Measurements from ENCODE around the gene CRAT. TPM values are rescaled to one million over a fixed set of nuclear protein-coding genes. Genes with fewer than 3 reads are reported as not detected.

CRAT gene
- total RNA-seq, 2 experiments from 2014 or later = 7.1 to 9.4 TPM

DNA sequence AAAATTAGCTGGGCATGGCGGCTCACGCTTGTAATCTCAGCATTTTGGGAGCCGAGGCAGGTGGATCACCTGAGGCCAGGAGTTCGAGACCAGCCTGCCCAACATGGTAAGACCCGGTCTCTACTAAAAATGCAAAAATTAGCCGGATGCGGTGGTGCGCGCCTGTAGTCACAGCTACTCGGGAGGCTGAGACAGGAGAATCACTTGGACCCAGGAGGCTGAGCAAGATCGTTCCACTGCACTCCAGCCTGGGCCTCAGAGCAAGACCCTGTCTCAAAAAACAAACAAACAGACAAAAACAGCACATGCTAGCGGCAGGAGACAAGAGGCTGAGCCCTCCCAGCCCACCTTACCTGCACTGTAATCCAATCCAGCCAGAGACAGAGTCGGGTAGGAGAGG is 30.8 kb downstream of the CRAT start:
- Histone ChIP-seq H3K4me3 (ENCODE audit: low read length) (peak overlapping the region; percentile 91), H3K27ac (ENCODE audit: low read depth in 1 of 2, low read length in 2 of 2) (no peak overlapping the region), H3K9me3 (ENCODE audit: control insufficient read depth in 1 of 2, insufficient read depth in 1 of 2, low read length in 2 of 2) (no peaks in the 10 kb centered on the region), H3K4me1 (ENCODE audit: insufficient read depth, low read length) (peaks cover 39% of the 10 kb centered on the region), H3K27me3 (ENCODE audit: control insufficient read depth in 1 of 2, insufficient read depth in 2 of 2, low read length in 2 of 2) (no peaks in the 10 kb centered on the region), H3K36me3 (ENCODE audit: insufficient read depth, low read length) (peaks cover 6% of the 10 kb centered on the region)
- ChIA-PET CTCF (no interaction called here), POLR2A (interaction anchor here (0.6 to 2.4 kb wide), 9 partner anchors 8 to 545 kb away, joined by 3 to 25 read pairs (median 3); partner anchors contain the start of genes CRAT, MIGA2, PTPA and SH3GLB2)
- intact Hi-C loops (cut with DNase I, micrococcal nuclease) = loop anchor here (2.0 kb wide), 3 partner anchors 31 to 51 kb away; partner anchors contain the start of genes CRAT (in 1 of the 2), MIGA2 (in 1 of the 2), PTPA (in 1 of the 2) and SH3GLB2 (in 1 of the 2)
- Mint-ChIP-seq H3K9me3 (no peaks in the 10 kb centered on the region), H3K4me3 (peak overlapping the region; percentile 96), H3K4me1 (ENCODE audit: low read depth) (peaks cover 29% of the 10 kb centered on the region), H3K27ac (no peak overlapping the region), H3K27me3 (no peaks in the 10 kb centered on the region), H3K36me3 (ENCODE audit: low read depth) (no peaks in the 10 kb centered on the region)
- TF ChIP-seq, protein P1, sequence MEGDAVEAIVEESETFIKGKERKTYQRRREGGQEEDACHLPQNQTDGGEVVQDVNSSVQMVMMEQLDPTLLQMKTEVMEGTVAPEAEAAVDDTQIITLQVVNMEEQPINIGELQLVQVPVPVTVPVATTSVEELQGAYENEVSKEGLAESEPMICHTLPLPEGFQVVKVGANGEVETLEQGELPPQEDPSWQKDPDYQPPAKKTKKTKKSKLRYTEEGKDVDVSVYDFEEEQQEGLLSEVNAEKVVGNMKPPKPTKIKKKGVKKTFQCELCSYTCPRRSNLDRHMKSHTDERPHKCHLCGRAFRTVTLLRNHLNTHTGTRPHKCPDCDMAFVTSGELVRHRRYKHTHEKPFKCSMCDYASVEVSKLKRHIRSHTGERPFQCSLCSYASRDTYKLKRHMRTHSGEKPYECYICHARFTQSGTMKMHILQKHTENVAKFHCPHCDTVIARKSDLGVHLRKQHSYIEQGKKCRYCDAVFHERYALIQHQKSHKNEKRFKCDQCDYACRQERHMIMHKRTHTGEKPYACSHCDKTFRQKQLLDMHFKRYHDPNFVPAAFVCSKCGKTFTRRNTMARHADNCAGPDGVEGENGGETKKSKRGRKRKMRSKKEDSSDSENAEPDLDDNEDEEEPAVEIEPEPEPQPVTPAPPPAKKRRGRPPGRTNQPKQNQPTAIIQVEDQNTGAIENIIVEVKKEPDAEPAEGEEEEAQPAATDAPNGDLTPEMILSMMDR (IDR thresholded peaks at IDR 0.05) = no peak
- ATAC-seq (ENCODE audit: poor library complexity) (no peak), DNase-seq (no peak)

- Histone ChIP-seq H3K4me1 (ENCODE audit: insufficient read depth, low read length) (peaks cover 37% of the 10 kb centered on the region), H3K36me3 (ENCODE audit: insufficient read depth, low read length) (peaks cover 1% of the 10 kb centered on the region), H3K27me3 (ENCODE audit: control insufficient read depth in 1 of 2, insufficient read depth in 2 of 2, low read length in 2 of 2) (no peaks in the 10 kb centered on the region), H3K27ac (ENCODE audit: low read depth in 1 of 2, low read length in 2 of 2) (no peak overlapping the region), H3K9me3 (ENCODE audit: control insufficient read depth in 1 of 2, insufficient read depth in 1 of 2, low read length in 2 of 2) (no peaks in the 10 kb centered on the region), H3K4me3 (ENCODE audit: low read length) (no peak overlapping the region)
- intact Hi-C loops (cut with DNase I, micrococcal nuclease) = no loop called here
- peak overlapping the region; percentile 51 for H3K4me3 Mint-ChIP-seq
- H3K36me3 Mint-ChIP-seq (ENCODE audit: low read depth) = no peaks in the 10 kb centered on the region
- H3K27me3 Mint-ChIP-seq = no peaks in the 10 kb centered on the region
- H3K9me3 Mint-ChIP-seq = no peaks in the 10 kb centered on the region
- peaks cover 29% of the 10 kb centered on the region for H3K4me1 Mint-ChIP-seq (ENCODE audit: low read depth)
- no peak for ATAC-seq (ENCODE audit: poor library complexity)
- CTCF ChIA-PET = no interaction called here
- H3K27ac Mint-ChIP-seq = no peak overlapping the region
- POLR2A ChIA-PET = interaction anchor here (2.4 kb wide), 1 partner anchor 10 kb away, joined by 25 read pairs; no protein-coding TSS in a partner anchor
- TF ChIP-seq, protein P1 (IDR thresholded peaks at IDR 0.05) = no peak
- no peak for DNase-seq
These were observed 31.7 kb downstream of the CRAT start for GRCh38 chr9:129078691-129079503.

GRCh38 chr9:129077236-129077635 is 33.4 kb downstream of the CRAT start:
- no peak overlapping the region for H3K4me3 Mint-ChIP-seq
- no peaks in the 10 kb centered on the region for H3K36me3 ChIP-seq (ENCODE audit: insufficient read depth, low read length)
- no peaks in the 10 kb centered on the region for H3K9me3 ChIP-seq (ENCODE audit: control insufficient read depth in 1 of 2, insufficient read depth in 1 of 2, low read length in 2 of 2)
- H3K4me1 ChIP-seq (ENCODE audit: insufficient read depth, low read length) = peaks cover 33% of the 10 kb centered on the region
- H3K36me3 Mint-ChIP-seq (ENCODE audit: low read depth) = no peaks in the 10 kb centered on the region
- DNase-seq = no peak
- ChIA-PET CTCF (no interaction called here), POLR2A (no interaction called here)
- H3K27ac ChIP-seq (ENCODE audit: low read depth in 1 of 2, low read length in 2 of 2) = no peak overlapping the region
- no peaks in the 10 kb centered on the region for H3K9me3 Mint-ChIP-seq
- ATAC-seq (ENCODE audit: poor library complexity) = no peak
- intact Hi-C loops (cut with DNase I, micrococcal nuclease) = no loop called here
- no peaks in the 10 kb centered on the region for H3K27me3 ChIP-seq (ENCODE audit: control insufficient read depth in 1 of 2, insufficient read depth in 2 of 2, low read length in 2 of 2)
- H3K27me3 Mint-ChIP-seq = no peaks in the 10 kb centered on the region
- H3K4me1 Mint-ChIP-seq (ENCODE audit: low read depth) = peaks cover 25% of the 10 kb centered on the region
- H3K4me3 ChIP-seq (ENCODE audit: low read length) = no peak overlapping the region
- no peak overlapping the region for H3K27ac Mint-ChIP-seq
- TF ChIP-seq, protein P1 (IDR thresholded peaks at IDR 0.05) = no peak
